ENCODE data around the gene PDE4D. TPM values are rescaled to one million over a fixed set of nuclear protein-coding genes. Genes with fewer than 3 reads are reported as not detected.

Gene PDE4D
- total RNA-seq, 1 experiment from 2014 or later = 2.1 TPM

DNA sequence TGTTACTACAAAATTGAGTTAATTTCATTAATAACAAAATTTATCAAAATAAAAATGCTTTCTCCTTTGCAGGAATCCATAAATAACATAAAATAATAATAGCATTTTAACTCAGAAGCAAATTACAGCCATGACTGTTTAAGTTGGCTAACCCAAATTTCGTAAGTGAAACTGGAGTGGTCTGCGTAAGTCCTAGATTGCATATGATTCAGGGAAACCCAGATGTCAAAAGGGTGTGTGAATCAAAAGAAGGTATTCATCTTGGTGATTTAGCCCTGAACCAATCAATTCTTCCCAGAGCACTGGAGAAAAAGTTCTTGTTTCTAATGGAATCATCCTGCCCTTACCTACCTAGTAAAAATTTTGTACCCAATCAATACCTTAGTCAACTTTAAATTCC lies 763.1 kb downstream of the PDE4D start:
- no peak for DNase-seq
- peaks cover 10% of the 10 kb centered on the region; the same call in 1 of the 2 replicates for H3K4me1 ChIP-seq (ENCODE audit: insufficient read depth, low read length)
- no peak overlapping the region for H3K27ac Mint-ChIP-seq
- no peak overlapping the region for H2AK5ac ChIP-seq (ENCODE audit: insufficient read length, low read length)
- no peaks in the 10 kb centered on the region for H3K79me2 ChIP-seq (ENCODE audit: insufficient read depth, low read length)
- H3K4me2 ChIP-seq (ENCODE audit: insufficient read depth, insufficient read length, low read length) = no peak overlapping the region
- no peaks in the 10 kb centered on the region for H3K9me3 Mint-ChIP-seq
- no peaks in the 10 kb centered on the region for H3K23me2 ChIP-seq (ENCODE audit: insufficient read length, low read depth, low read length, poor library complexity, severe bottlenecking)
- no peak overlapping the region for H3K27ac ChIP-seq (ENCODE audit: insufficient read length, low read depth, low read length)
- H3K4me1 Mint-ChIP-seq = peaks cover 11 to 12% of the 10 kb centered on the region in 2 experiments
- no peaks in the 10 kb centered on the region for H3K27me3 ChIP-seq (ENCODE audit: insufficient read depth, low read length)
- WGBS (ENCODE audit: extremely low coverage, insufficient read length, low lambda C conversion rate) = no CpG with 5 or more reads among the region's 2 CpGs
- H2BK20ac ChIP-seq (ENCODE audit: low read depth, low read length, poor library complexity, severe bottlenecking) = no peak overlapping the region
- TF ChIP-seq, protein P1, sequence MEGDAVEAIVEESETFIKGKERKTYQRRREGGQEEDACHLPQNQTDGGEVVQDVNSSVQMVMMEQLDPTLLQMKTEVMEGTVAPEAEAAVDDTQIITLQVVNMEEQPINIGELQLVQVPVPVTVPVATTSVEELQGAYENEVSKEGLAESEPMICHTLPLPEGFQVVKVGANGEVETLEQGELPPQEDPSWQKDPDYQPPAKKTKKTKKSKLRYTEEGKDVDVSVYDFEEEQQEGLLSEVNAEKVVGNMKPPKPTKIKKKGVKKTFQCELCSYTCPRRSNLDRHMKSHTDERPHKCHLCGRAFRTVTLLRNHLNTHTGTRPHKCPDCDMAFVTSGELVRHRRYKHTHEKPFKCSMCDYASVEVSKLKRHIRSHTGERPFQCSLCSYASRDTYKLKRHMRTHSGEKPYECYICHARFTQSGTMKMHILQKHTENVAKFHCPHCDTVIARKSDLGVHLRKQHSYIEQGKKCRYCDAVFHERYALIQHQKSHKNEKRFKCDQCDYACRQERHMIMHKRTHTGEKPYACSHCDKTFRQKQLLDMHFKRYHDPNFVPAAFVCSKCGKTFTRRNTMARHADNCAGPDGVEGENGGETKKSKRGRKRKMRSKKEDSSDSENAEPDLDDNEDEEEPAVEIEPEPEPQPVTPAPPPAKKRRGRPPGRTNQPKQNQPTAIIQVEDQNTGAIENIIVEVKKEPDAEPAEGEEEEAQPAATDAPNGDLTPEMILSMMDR (conservative IDR thresholded peaks at IDR 0.05) = no peak
- no peaks in the 10 kb centered on the region for H3K36me3 Mint-ChIP-seq (ENCODE audit: insufficient read depth in 1 of 3, low read depth in 3 of 3)
- H3K9ac ChIP-seq (ENCODE audit: extremely low read depth, insufficient read length, low read length) = no peak overlapping the region
- H3K56ac ChIP-seq (ENCODE audit: insufficient read length, low read depth, low read length) = no peak overlapping the region
- H2BK15ac ChIP-seq (ENCODE audit: low read depth, low read length) = no peak overlapping the region
- no peak overlapping the region for H3K23ac ChIP-seq (ENCODE audit: insufficient read length, low read depth, low read length)
- no peak overlapping the region for H4K5ac ChIP-seq (ENCODE audit: insufficient read length, low read depth, low read length)
- no peak overlapping the region for H3T11ph ChIP-seq (ENCODE audit: low read length)
- H3K4me3 Mint-ChIP-seq = no peak overlapping the region
- H2BK120ac ChIP-seq (ENCODE audit: low read depth, low read length, poor library complexity, severe bottlenecking) = no peak overlapping the region
- no peak overlapping the region for H3K4ac ChIP-seq (ENCODE audit: low read depth, low read length)
- no peak overlapping the region for H3K18ac ChIP-seq (ENCODE audit: insufficient read length, low read depth, low read length)
- no peak overlapping the region for H2BK12ac ChIP-seq (ENCODE audit: insufficient read length, low read depth, low read length)
- no peak overlapping the region for H3K14ac ChIP-seq (ENCODE audit: insufficient read depth, low read length)
- no peaks in the 10 kb centered on the region for H3K79me1 ChIP-seq (ENCODE audit: insufficient read depth, low read depth, low read length, poor library complexity, severe bottlenecking)
- no peak overlapping the region for H2AFZ ChIP-seq (ENCODE audit: low read length)
- H2BK5ac ChIP-seq (ENCODE audit: insufficient read length, low read length) = no peak overlapping the region
- no peaks in the 10 kb centered on the region for H3K27me3 Mint-ChIP-seq (ENCODE audit: low read depth)
- H4K91ac ChIP-seq (ENCODE audit: insufficient read length, low read depth, low read length) = no peak overlapping the region
- no peak overlapping the region for H4K8ac ChIP-seq (replicated peaks; ENCODE audit: insufficient read length, low read depth, low read length)
- H3K9me3 ChIP-seq (ENCODE audit: control insufficient read depth, low read depth, low read length) = no peaks in the 10 kb centered on the region
- no peaks in the 10 kb centered on the region for H4K20me1 ChIP-seq (ENCODE audit: control insufficient read depth, insufficient read depth, insufficient read length)
